NT2/D1 (cell line): ENCODE results near the gene TTLL1.

Experiments
- SUZ12 ChIP-seq: IDR thresholded peaks from 2 replicates; pipeline ENCODE4 v1.6.1; 2011; ENCODE audit not compliant: insufficient read length, insufficient read depth; ENCODE audit errors: extremely low read depth
- YY1 ChIP-seq: IDR thresholded peaks from 2 replicates; pipeline ENCODE4 v1.6.1; 2011; ENCODE audit not compliant: insufficient read length, insufficient read depth

DNA sequence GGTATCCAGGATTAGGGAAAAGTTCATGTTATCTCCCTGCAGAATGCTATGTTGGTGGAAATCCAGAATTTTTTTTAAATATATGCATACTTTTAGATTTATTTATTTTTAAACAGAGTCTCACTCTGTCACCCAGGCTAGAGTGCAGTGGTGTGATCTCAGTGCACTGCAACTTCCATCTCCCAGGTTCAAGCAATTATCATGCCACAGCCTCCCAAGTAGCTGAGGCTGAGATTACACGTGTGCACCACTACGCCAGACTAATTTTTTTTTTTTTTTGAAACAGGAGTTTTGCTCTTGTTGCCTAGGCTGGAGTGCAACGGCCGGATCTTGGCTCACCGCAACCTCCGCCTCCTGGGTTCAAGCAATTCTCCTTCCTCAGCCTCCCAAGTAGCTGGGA, 76.8 kb downstream of the TTLL1 start:
- TF ChIP-seq SUZ12 (no peak), YY1 (no peak)
